Nephron (organoid): ENCODE results near the gene LRFN3.
A peak's percentile ranks its signal among the peaks of the same experiment; 100 is the strongest.
"Not testable (repeated sequence)": the region's sequence is repeated elsewhere in the genome, so short reads cannot be mapped to it uniquely, and the experiment has no call there.

Source experiments
- H3K27ac Mint-ChIP-seq, 3 experiments: 2 replicates each; pipeline ENCODE4 v1.8.0; 2020; ENCODE audit warnings: mixed read lengths in 3 of 3, mild to moderate bottlenecking in 2 of 3, moderate library complexity in 1 of 3
- H3K27me3 Mint-ChIP-seq: 2 replicates; pipeline ENCODE4 v1.8.0; 2021; ENCODE audit warnings: low read depth, mild to moderate bottlenecking, moderate library complexity, mixed read lengths
- H3K36me3 Mint-ChIP-seq: 2 replicates; pipeline ENCODE4 v1.8.0; 2020; ENCODE audit warnings: low read depth, mixed read lengths
- H3K4me1 Mint-ChIP-seq: 2 replicates; pipeline ENCODE4 v1.8.0; 2020; ENCODE audit warnings: mixed read lengths
- H3K4me3 Mint-ChIP-seq, 3 experiments: 2 replicates each; pipeline ENCODE4 v1.8.0; 2020; ENCODE audit warnings: mild to moderate bottlenecking in 3 of 3, mixed read lengths in 3 of 3, moderate library complexity in 2 of 3
- H3K9me3 Mint-ChIP-seq: 2 replicates; pipeline ENCODE4 v1.8.0; 2020; ENCODE audit warnings: mixed read lengths
- TF ChIP-seq, protein P1 (sequence below), 3 experiments: fragments of 200-600 bp; sonication (generic); IDR thresholded peaks; one replicate each; pipeline ENCODE4 v1.5.0; 2021; ENCODE audit warnings: antibody characterized with exemption in 3 of 3; ENCODE audit not compliant: unreplicated experiment in 3 of 3

LRFN3 gene, protein sequence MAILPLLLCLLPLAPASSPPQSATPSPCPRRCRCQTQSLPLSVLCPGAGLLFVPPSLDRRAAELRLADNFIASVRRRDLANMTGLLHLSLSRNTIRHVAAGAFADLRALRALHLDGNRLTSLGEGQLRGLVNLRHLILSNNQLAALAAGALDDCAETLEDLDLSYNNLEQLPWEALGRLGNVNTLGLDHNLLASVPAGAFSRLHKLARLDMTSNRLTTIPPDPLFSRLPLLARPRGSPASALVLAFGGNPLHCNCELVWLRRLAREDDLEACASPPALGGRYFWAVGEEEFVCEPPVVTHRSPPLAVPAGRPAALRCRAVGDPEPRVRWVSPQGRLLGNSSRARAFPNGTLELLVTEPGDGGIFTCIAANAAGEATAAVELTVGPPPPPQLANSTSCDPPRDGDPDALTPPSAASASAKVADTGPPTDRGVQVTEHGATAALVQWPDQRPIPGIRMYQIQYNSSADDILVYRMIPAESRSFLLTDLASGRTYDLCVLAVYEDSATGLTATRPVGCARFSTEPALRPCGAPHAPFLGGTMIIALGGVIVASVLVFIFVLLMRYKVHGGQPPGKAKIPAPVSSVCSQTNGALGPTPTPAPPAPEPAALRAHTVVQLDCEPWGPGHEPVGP

DNA sequence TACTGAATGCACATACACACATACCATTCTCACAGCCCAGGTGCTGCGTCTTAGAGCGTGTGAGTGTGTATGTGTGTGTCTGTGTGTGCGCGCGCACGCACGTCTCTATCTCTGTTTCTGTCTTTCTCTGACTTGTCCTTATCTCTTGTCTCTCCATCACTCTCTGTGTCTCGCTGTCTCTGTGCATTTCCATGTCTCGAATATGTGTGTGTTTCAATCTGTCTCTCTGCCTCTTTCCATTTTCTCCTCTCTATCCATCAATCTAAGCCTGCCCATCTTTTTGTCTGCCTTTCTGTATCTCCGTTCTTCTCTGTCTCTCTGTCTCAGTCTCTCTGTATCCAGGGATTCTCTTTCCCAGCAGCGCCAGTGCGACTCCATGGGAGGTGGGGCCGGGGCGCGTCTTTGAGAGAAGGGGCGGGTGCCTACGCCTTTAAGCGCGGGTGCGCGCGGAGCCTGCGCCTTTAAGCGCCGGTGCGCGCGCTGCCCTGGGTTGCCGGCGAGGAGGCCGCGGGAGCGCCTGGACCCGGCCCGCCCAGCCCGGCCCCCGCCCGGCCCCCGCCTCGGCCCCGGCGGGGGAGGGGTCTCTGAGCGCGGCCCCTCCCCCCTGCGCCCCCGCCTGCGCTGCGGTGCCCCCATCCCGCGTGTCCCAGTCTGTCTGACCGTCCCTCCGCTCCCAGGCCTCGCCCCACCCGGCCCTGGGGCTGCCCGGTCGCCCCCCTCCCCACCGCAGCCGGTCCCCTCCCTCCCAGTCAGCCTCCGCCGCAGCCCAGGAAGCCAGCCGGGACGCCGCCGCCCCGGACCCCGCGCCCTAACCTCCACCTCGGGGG, at the start of gene LRFN3:
LRFN3 (plus strand) TSS at position 464 of the 827 bp plus-strand sequence. CDS start 3,052 bp downstream, outside the sequence.
- peaks cover 6% of the 10 kb centered on the region for H3K36me3 Mint-ChIP-seq
- H3K27me3 Mint-ChIP-seq, result no peaks in the 10 kb centered on the region
- H3K9me3 Mint-ChIP-seq, result no peaks in the 10 kb centered on the region
- peak within 1 kb of the TSS; percentile 59 to 80 (median 67) for H3K27ac Mint-ChIP-seq
- H3K4me3 Mint-ChIP-seq, result peak within 1 kb of the TSS; percentile 89 to 94 (median 93)
- peaks cover 23% of the 10 kb centered on the region for H3K4me1 Mint-ChIP-seq
- TF ChIP-seq, protein P1, sequence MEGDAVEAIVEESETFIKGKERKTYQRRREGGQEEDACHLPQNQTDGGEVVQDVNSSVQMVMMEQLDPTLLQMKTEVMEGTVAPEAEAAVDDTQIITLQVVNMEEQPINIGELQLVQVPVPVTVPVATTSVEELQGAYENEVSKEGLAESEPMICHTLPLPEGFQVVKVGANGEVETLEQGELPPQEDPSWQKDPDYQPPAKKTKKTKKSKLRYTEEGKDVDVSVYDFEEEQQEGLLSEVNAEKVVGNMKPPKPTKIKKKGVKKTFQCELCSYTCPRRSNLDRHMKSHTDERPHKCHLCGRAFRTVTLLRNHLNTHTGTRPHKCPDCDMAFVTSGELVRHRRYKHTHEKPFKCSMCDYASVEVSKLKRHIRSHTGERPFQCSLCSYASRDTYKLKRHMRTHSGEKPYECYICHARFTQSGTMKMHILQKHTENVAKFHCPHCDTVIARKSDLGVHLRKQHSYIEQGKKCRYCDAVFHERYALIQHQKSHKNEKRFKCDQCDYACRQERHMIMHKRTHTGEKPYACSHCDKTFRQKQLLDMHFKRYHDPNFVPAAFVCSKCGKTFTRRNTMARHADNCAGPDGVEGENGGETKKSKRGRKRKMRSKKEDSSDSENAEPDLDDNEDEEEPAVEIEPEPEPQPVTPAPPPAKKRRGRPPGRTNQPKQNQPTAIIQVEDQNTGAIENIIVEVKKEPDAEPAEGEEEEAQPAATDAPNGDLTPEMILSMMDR (IDR thresholded peaks at IDR 0.05; ENCODE audit: unreplicated experiment in 3 of 3), result no peak

DNA sequence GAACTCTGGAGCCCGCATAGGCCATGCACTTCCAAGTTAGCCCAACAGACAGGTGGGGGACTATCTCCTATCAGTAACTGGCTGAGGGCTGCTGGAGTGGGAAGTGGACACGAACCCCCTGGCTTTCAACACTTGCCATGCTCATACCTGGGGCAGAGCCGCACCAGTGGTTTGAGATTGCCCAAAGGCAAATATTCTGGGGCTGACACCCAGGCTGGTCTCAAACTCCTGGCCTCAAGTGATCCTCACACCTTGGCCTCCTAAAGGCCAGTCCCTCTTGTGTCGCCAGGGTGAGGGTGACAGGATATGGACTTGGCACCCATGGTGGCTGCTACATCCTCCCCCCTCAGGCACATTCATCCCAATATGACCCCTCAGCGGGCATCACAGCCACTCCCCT, 49.0 kb upstream of the LRFN3 start:
- H3K36me3 Mint-ChIP-seq, result peaks cover 30% of the 10 kb centered on the region
- no peak overlapping the region for H3K27ac Mint-ChIP-seq
- no peaks in the 10 kb centered on the region for H3K4me1 Mint-ChIP-seq
- H3K9me3 Mint-ChIP-seq, result no peaks in the 10 kb centered on the region
- TF ChIP-seq, protein P1 (IDR thresholded peaks at IDR 0.05; ENCODE audit: unreplicated experiment in 3 of 3), result no peak
- H3K4me3 Mint-ChIP-seq, result no peak overlapping the region
- peaks cover 6% of the 10 kb centered on the region for H3K27me3 Mint-ChIP-seq

DNA sequence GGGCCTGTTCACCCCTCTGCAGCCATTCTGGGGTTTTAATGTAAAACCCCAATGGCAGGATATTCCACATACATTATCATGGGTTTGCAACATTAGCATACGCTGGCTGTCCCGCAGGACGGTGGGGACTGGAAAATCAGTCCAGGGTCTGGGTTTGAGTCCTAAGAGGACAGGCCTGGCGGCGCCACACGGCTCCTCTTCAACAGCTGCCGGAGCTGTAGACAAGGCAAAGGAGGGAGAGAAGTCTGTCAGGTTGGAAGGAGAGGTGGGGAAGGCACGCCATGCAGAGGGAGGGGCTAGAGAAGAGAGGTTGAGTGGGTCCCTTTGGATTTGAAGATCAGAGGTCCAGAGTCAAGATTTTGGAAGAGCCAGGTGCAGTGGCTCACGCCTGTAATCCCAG, 47.8 kb upstream of the LRFN3 start:
- no peak overlapping the region for H3K27ac Mint-ChIP-seq
- H3K9me3 Mint-ChIP-seq, result no peaks in the 10 kb centered on the region
- TF ChIP-seq, protein P1 (IDR thresholded peaks at IDR 0.05; ENCODE audit: unreplicated experiment in 3 of 3), result no peak
- H3K4me3 Mint-ChIP-seq, result no peak overlapping the region
- no peaks in the 10 kb centered on the region for H3K4me1 Mint-ChIP-seq
- peaks cover 35% of the 10 kb centered on the region for H3K36me3 Mint-ChIP-seq
- H3K27me3 Mint-ChIP-seq, result peaks cover 6% of the 10 kb centered on the region

DNA sequence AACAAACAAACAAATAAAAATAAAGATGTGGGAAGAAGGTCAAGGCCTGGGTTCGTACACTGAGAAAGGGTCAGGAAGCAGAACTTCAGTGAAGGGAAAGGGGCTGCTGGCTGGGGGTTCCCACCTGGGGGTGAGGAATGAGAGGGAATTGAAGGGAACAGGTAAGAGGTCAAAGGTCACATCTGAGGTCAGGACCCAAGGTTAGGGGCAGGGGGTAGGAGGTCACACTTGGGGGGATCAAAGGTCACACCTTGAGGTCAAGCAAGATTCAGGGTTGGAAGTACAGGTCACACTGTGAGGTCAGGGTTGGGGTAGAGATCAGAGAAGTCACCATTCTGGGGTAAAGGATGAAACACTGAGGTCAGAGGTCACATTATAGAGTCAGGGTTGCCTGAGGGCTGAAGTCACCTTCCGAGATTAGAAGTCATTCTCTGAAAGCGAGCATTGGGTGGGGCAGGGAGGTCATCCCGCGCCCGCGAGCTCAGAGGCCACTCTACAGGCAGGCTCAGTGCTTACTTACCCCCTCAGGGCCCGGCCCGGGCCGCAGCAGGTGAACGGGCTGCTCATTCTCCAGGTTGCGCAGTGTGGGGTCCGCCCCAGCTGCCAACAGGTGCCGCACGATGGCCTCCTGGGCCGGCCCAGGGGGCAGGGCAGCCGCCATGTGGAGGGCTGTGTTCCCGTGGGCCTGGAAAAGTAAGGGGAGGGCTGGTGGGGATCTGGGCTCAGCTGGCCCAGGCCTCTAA, 46.6 kb upstream of the LRFN3 start:
- no peaks in the 10 kb centered on the region for H3K9me3 Mint-ChIP-seq
- TF ChIP-seq, protein P1 (IDR thresholded peaks at IDR 0.05; ENCODE audit: unreplicated experiment in 3 of 3), result no peak
- H3K4me3 Mint-ChIP-seq, result no peak overlapping the region
- peaks cover 35% of the 10 kb centered on the region for H3K36me3 Mint-ChIP-seq
- H3K4me1 Mint-ChIP-seq, result no peaks in the 10 kb centered on the region
- no peak overlapping the region for H3K27ac Mint-ChIP-seq
- peaks cover 6% of the 10 kb centered on the region for H3K27me3 Mint-ChIP-seq

DNA sequence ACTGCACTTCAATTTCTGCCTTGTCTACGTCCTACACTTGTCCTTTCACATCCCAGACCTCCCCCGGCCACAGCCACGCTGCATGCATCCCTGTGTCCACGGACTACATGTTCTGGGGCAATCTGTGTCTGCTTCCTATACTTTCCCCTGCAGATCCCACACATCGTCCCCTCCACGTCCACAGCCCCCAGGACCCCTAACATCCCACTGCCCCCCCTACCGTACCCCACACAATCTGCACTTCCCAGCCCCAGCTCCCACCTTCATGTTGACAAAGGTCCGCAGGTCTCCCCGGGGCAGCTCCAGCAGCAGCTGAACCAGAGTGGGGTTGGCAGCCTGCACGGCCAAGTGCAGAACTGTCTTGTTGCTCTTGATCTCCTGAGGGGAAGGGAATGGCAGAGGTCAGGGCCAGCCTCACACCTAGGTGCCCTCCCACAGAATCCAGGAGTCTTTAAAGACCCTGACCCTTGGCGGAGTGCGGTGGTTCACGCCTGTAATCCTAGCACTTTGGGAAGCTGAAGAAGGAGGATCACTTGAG, 46.0 kb upstream of the LRFN3 start:
- no peak overlapping the region for H3K27ac Mint-ChIP-seq
- peaks cover 35% of the 10 kb centered on the region for H3K36me3 Mint-ChIP-seq
- no peaks in the 10 kb centered on the region for H3K9me3 Mint-ChIP-seq
- TF ChIP-seq, protein P1 (IDR thresholded peaks at IDR 0.05; ENCODE audit: unreplicated experiment in 3 of 3), result no peak
- peaks cover 6% of the 10 kb centered on the region for H3K27me3 Mint-ChIP-seq
- H3K4me3 Mint-ChIP-seq, result no peak overlapping the region
- no peaks in the 10 kb centered on the region for H3K4me1 Mint-ChIP-seq

DNA sequence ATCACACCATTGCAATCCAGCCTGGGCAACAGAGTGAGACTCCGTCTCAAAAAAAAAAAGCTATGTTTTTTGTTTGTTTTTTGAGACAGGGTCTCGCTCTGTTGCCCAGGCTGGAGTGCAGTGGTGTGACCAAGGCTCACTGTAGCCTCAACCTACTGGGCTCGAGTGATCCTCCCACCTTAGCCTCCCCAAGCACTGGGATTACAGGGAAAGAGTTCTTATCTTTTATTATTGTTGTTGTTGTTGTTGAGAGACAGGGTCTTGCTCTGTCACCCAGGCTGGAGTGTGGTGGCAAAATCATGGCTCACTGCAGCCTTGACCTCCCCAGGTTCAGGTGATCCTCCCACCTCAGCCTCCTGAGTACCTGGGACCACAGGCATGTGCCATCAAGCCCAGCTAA, 44.4 kb upstream of the LRFN3 start:
- not testable (repeated sequence) for H3K4me3 Mint-ChIP-seq, H3K27me3 Mint-ChIP-seq, H3K9me3 Mint-ChIP-seq, H3K27ac Mint-ChIP-seq, H3K4me1 Mint-ChIP-seq
- H3K36me3 Mint-ChIP-seq, result peaks cover 39% of the 10 kb centered on the region
